Right lobe of liver (tissue), 6 donors: ENCODE measurements around the gene RBM19. TPM values are rescaled to one million over a fixed set of nuclear protein-coding genes. Genes with fewer than 3 reads are reported as not detected.
"Not testable (repeated sequence)": the region's sequence is repeated elsewhere in the genome, so short reads cannot be mapped to it uniquely, and the experiment has no call there.

Experiments
- ATAC-seq, 4 donors: fragments of 200-7000 bp; cut with Tn5 transposase; one replicate each; pipeline ENCODE4 v1.9.1; 2020; ENCODE audit warnings: mild to moderate bottlenecking in 4 of 4, moderate library complexity in 4 of 4
- DNase-seq, 3 donors: peaks; one replicate each; pipeline ENCODE4 v3.0.0-alpha.2; 2020
- H3K27ac ChIP-seq, 3 donors: fragments of 200-600 bp; one replicate each; pipeline ENCODE4 v1.8.0; 2022
- H3K27me3 ChIP-seq, 2 donors: fragments of 200-600 bp; one replicate each; pipeline ENCODE4 v1.8.0; 2022
- H3K36me3 ChIP-seq, 4 donors: fragments of 200-600 bp; sonication (generic) in 1 of 4; one replicate each; pipeline versions ENCODE4 v1.5.1 to v1.8.0; 2017 to 2022; ENCODE audit warnings: control low read depth in 1 of 4
- H3K4me1 ChIP-seq, 4 donors: fragments of 200-600 bp; sonication (generic) in 1 of 4; one replicate each; pipeline versions ENCODE4 v1.5.1 to v1.8.0; 2017 to 2022; ENCODE audit warnings: control low read depth in 1 of 4
- H3K4me3 ChIP-seq, 3 donors: fragments of 200-600 bp; one replicate each; pipeline ENCODE4 v1.8.0; 2022
- H3K9me3 ChIP-seq, 4 donors: fragments of 200-600 bp; sonication (generic) in 1 of 4; one replicate each; pipeline versions ENCODE4 v1.5.1 to v1.8.0; 2017 to 2022; ENCODE audit warnings: control low read depth in 1 of 4
- POLR2A ChIP-seq: fragments of 450-650 bp; IDR thresholded peaks from one replicate; pipeline ENCODE4 v1.6.1; 2017; ENCODE audit warnings: antibody characterized with exemption, mild to moderate bottlenecking
- WGBS: methylation state at CpG from one replicate; pipeline ENCODE4 v1.1.6; 2018; ENCODE audit warnings: low coverage, low lambda C conversion rate; ENCODE audit not compliant: insufficient coverage; ENCODE audit errors: missing lambda C conversion rate; 5-methylcytosine and 5-hydroxymethylcytosine counted together
- intact Hi-C, 2 donors: fragments of 100-400 bp; cut with DNase I; formaldehyde crosslinking; loops; one replicate each; pipeline versions ENCODE4 v1.11.2 to v1.14.1; 2022
- total RNA-seq, 6 experiments: library from RNA; depleted of rRNA in 2 of 6; stranded (reverse); fragments of >200 nt in 2 of 6; fragmentation: NEBNext Ultra II Directional in 3 of 6; extraction: Animal tissue kit (Norgen Biotek cat#: 25700) in 3 of 6; gene quantifications; one replicate each; pipeline versions ENCODE4 v1.1.0 to v1.2.4, GENCODE V29; 2016 to 2023
- TF ChIP-seq, protein P1 (sequence below), 4 donors: fragments of 200-600 bp in 3 of 4; fragments of 450-650 bp in 1 of 4; IDR thresholded peaks; one replicate each; pipeline versions ENCODE4 v1.5.1 to v1.8.0; 2016 to 2022; ENCODE audit warnings: antibody characterized with exemption in 4 of 4, mild to moderate bottlenecking in 2 of 4
- donor health status: DM: no; HTN: yes; CAD: no.
- donor health status: DM: no; HTN: no; CAD: no.
- donor health status: DM: no; HTN: no; CAD: no.
- donor health status: DM: no; HTN: yes; CAD: no.
- donor health status: DM: no; HTN: yes; CAD: no.

RBM19 gene
- total RNA-seq, 6 experiments from 2014 or later, result 11.3 to 17.2 (median 14.2) TPM

GRCh38 chr12:114001511-114002340, 35.6 kb upstream of the RBM19 start:
- ATAC-seq, result no peak
- Histone ChIP-seq H3K4me1 (no peaks in the 10 kb centered on the region), H3K27me3 (no peaks in the 10 kb centered on the region), H3K27ac (no peak overlapping the region), H3K9me3 (no peaks in the 10 kb centered on the region), H3K4me3 (no peak overlapping the region), H3K36me3 (no peaks in the 10 kb centered on the region)
- TF ChIP-seq POLR2A, result no peak
- TF ChIP-seq, protein P1, sequence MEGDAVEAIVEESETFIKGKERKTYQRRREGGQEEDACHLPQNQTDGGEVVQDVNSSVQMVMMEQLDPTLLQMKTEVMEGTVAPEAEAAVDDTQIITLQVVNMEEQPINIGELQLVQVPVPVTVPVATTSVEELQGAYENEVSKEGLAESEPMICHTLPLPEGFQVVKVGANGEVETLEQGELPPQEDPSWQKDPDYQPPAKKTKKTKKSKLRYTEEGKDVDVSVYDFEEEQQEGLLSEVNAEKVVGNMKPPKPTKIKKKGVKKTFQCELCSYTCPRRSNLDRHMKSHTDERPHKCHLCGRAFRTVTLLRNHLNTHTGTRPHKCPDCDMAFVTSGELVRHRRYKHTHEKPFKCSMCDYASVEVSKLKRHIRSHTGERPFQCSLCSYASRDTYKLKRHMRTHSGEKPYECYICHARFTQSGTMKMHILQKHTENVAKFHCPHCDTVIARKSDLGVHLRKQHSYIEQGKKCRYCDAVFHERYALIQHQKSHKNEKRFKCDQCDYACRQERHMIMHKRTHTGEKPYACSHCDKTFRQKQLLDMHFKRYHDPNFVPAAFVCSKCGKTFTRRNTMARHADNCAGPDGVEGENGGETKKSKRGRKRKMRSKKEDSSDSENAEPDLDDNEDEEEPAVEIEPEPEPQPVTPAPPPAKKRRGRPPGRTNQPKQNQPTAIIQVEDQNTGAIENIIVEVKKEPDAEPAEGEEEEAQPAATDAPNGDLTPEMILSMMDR (IDR thresholded peaks at IDR 0.05), result no peak
- intact Hi-C loops, result no loop called here
- DNase-seq, result no peak
- 62% methylated on average over 5 of the region's 5 CpGs for WGBS

DNA sequence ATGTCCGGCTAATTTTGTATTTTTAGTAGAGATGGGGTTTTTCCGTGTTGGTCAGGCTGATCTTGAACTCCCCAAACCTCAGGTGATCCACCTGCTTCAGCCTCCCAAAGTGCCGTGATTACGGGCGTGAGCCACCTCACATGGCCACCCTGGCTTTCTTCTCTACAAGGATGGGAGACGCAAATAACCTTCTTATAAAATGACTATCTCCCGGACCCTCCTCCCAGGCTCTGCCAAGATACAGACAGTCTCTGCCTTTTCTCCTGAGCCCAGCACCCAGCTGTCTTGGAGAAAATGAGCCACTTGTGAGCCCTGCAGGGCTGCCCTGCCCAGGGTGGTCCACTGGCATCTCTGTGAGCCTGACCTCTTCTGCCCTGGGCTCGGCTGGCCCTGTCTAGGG, 34.7 kb upstream of the RBM19 start:
- no peak for DNase-seq
- intact Hi-C loops, result no loop called here
- WGBS, result 68% methylated on average over 4 of the region's 8 CpGs

GRCh38 chr12:114000261-114000660, 34.1 kb upstream of the RBM19 start:
- H3K4me3 ChIP-seq, H3K4me1 ChIP-seq, ATAC-seq, intact Hi-C loops, H3K27me3 ChIP-seq, DNase-seq, H3K27ac ChIP-seq, H3K36me3 ChIP-seq, H3K9me3 ChIP-seq: not testable (repeated sequence)
- 45% methylated on average over 4 of the region's 7 CpGs for WGBS

More for the DNA sequence above, 34.7 kb upstream of the RBM19 start:
- Histone ChIP-seq H3K27ac (no peak overlapping the region), H3K9me3 (no peaks in the 10 kb centered on the region), H3K4me3 (no peak overlapping the region), H3K27me3 (no peaks in the 10 kb centered on the region), H3K4me1 (no peaks in the 10 kb centered on the region), H3K36me3 (no peaks in the 10 kb centered on the region)
- ATAC-seq, result no peak
- TF ChIP-seq POLR2A, result no peak
- TF ChIP-seq, protein P1 (IDR thresholded peaks at IDR 0.05), result no peak

DNA sequence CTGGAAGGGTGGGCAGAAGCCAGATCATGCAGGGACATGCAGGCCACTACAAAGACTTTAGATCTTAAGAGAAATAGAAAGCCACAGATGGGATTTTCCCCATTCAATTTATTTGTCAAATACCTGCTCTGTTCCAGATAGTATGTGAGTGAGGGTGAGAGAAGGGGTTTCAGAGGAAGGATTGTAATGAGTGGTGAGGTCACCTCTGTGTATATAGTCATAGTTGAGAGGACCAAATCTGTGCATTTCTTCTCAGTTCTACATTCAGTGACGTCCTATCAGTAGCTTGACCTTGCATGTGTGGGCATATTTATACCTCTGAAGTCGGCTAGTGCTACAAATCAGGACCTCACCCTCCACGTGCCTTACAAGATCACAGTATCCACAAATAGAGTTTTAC, 31.2 kb upstream of the RBM19 start:
- ATAC-seq (no peak), DNase-seq (no peak)
- TF ChIP-seq, protein P1 (IDR thresholded peaks at IDR 0.05), result no peak
- no peak for TF ChIP-seq POLR2A
- Histone ChIP-seq H3K27me3 (no peaks in the 10 kb centered on the region), H3K9me3 (no peaks in the 10 kb centered on the region), H3K4me1 (no peaks in the 10 kb centered on the region), H3K4me3 (no peak overlapping the region), H3K27ac (no peak overlapping the region), H3K36me3 (no peaks in the 10 kb centered on the region)
- intact Hi-C loops, result no loop called here
- 38% methylated on average over 3 of the region's 3 CpGs for WGBS

- H3K4me3 ChIP-seq, result no peak overlapping the region
- H3K27me3 ChIP-seq, result no peaks in the 10 kb centered on the region
- 28% methylated on average over 6 of the region's 7 CpGs for WGBS
- ATAC-seq, result no peak
- no peaks in the 10 kb centered on the region for H3K4me1 ChIP-seq
- no peak for DNase-seq
- no peaks in the 10 kb centered on the region for H3K36me3 ChIP-seq
- no peaks in the 10 kb centered on the region for H3K9me3 ChIP-seq
- no peak overlapping the region for H3K27ac ChIP-seq
- TF ChIP-seq, protein P1 (IDR thresholded peaks at IDR 0.05), result no peak
- no peak for TF ChIP-seq POLR2A
- intact Hi-C loops, result no loop called here
Measured at GRCh38 chr12:113996026-113996425, 29.9 kb upstream of the RBM19 start.
